H1 (cell line): Measurements from ENCODE around the gene RPS26.
"Not testable (repeated sequence)": the region's sequence is repeated elsewhere in the genome, so short reads cannot be mapped to it uniquely, and the experiment has no call there.

Source experiments
- CHD1 ChIP-seq: IDR thresholded peaks from 2 replicates; pipeline ENCODE4 v1.6.1; 2012; ENCODE audit warnings: low read depth, low read length, improper control_type of control experiment
- GABPA ChIP-seq: IDR thresholded peaks from 2 replicates; pipeline ENCODE4 v1.6.1; 2011; ENCODE audit warnings: mild to moderate bottlenecking, low read length, moderate library complexity, borderline replicate concordance; ENCODE audit not compliant: insufficient read depth

DNA sequence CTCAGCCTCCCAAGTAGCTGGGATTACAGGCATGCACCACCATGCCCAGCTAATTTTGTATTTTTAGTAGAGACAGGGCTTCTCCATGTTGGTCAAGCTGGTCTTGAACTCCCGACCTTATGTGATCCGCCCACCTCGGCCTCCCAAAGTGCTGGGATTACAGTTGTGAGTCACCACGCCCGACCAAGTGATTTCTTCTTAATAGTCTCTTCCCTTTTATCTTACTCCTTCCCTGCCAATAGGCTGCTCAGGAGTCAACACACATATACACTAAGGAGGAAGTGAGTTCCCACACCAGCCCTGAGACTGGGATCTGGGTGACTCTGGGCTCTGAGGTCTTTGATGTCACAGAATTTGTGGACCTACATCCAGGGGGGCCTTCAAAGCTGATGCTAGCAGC, 38.3 kb upstream of the RPS26 start:
- not testable (repeated sequence) for TF ChIP-seq GABPA, CHD1
